Mucosa of gallbladder (tissue), 1 donor: ENCODE results near the gene VAV2. TPM values are rescaled to one million over a fixed set of nuclear protein-coding genes. Genes with fewer than 3 reads are reported as not detected.
"Not testable (repeated sequence)": the region's sequence is repeated elsewhere in the genome, so short reads cannot be mapped to it uniquely, and the experiment has no call there.

Source experiments
- DNase-seq: peaks from one replicate; pipeline ENCODE4 v3.0.0-alpha.2; 2020; ENCODE audit warnings: low spot score
- total RNA-seq: library from RNA; stranded (reverse); gene quantifications from one replicate; pipeline ENCODE4 v1.2.1, GENCODE V29; 2021
- donor health status: DM: no; HTN: no; CAD: no.

The VAV2 gene
- total RNA-seq, 1 donor from 2014 or later, result 64.4 TPM

GRCh38 chr9:133744528-133744927 is 247.6 kb downstream of the VAV2 start:
- not testable (repeated sequence) for DNase-seq

- peak; percentile 71 for DNase-seq
Observed at GRCh38 chr9:133742849-133743444, 249.2 kb downstream of the VAV2 start.

- DNase-seq, result peak; percentile 8
Observed at GRCh38 chr9:133742251-133742650, 249.9 kb downstream of the VAV2 start.

- DNase-seq, result peak; percentile 8
Observed at GRCh38 chr9:133741716-133742115, 250.4 kb downstream of the VAV2 start.

GRCh38 chr9:133740911-133741310 is 251.2 kb downstream of the VAV2 start:
- peak; percentile 9 for DNase-seq

GRCh38 chr9:133739408-133740280 is 252.5 kb downstream of the VAV2 start:
- DNase-seq, result peak; percentile 9

- peak; percentile 8 for DNase-seq
Observed at GRCh38 chr9:133738640-133739225, 253.4 kb downstream of the VAV2 start.

- peak; percentile 36 for DNase-seq
Observed at GRCh38 chr9:133737774-133738639, 254.1 kb downstream of the VAV2 start, which contains the start of gene SARDH. TSS of gene SARDH (minus strand) at chr9:133738352. CDS start at chr9:133734173, 4,179 bp downstream.

GRCh38 chr9:133737071-133737773 is 254.9 kb downstream of the VAV2 start:
- DNase-seq, result peak; percentile 7

- no peak for DNase-seq
Observed at GRCh38 chr9:133735931-133736330, 256.2 kb downstream of the VAV2 start.

GRCh38 chr9:133735415-133735775 is 256.7 kb downstream of the VAV2 start:
- no peak for DNase-seq

GRCh38 chr9:133734590-133735414 is 257.3 kb downstream of the VAV2 start:
- DNase-seq, result no peak

GRCh38 chr9:133733796-133734533 is 258.2 kb downstream of the VAV2 start:
- no peak for DNase-seq

- no peak for DNase-seq
Observed at GRCh38 chr9:133733421-133733795, 258.7 kb downstream of the VAV2 start.

GRCh38 chr9:133732639-133733408 is 259.3 kb downstream of the VAV2 start:
- no peak for DNase-seq

- DNase-seq, result no peak
Observed at GRCh38 chr9:133731876-133732638, 260.1 kb downstream of the VAV2 start.

GRCh38 chr9:133730994-133731715 is 261.0 kb downstream of the VAV2 start:
- no peak for DNase-seq
